ENCODE results near the gene PTPN23. TPM values are rescaled to one million over a fixed set of nuclear protein-coding genes. Genes with fewer than 3 reads are reported as not detected.

Gene PTPN23
- total RNA-seq, 1 donor from 2014 or later, result 71.4 TPM

GRCh38 chr3:47420511-47421484 is 40.0 kb downstream of the PTPN23 start:
- TF ChIP-seq CTCF (IDR thresholded peaks at IDR 0.05; ENCODE audit: unreplicated experiment), result peak; percentile 88
- no peaks in the 10 kb centered on the region for H3K9me3 Mint-ChIP-seq (ENCODE audit: low read depth)
- H3K36me3 Mint-ChIP-seq (ENCODE audit: insufficient read depth), result peaks cover 16% of the 10 kb centered on the region
- H3K4me3 Mint-ChIP-seq (ENCODE audit: low read depth), result no peak overlapping the region
- H3K27ac Mint-ChIP-seq, result peak overlapping the region; percentile 95
- no peaks in the 10 kb centered on the region for H3K27me3 Mint-ChIP-seq
- peak; percentile 82 for DNase-seq (ENCODE audit: low spot score, unreplicated experiment)
- H3K4me1 Mint-ChIP-seq (ENCODE audit: low read depth), result peaks cover 9% of the 10 kb centered on the region

GRCh38 chr3:47421741-47422649 is 41.2 kb downstream of the PTPN23 start:
- Mint-ChIP-seq H3K4me3 (ENCODE audit: low read depth) (no peak overlapping the region), H3K9me3 (ENCODE audit: low read depth) (no peaks in the 10 kb centered on the region), H3K27me3 (no peaks in the 10 kb centered on the region), H3K4me1 (ENCODE audit: low read depth) (peaks cover 9% of the 10 kb centered on the region), H3K27ac (no peak overlapping the region), H3K36me3 (ENCODE audit: insufficient read depth) (peaks cover 8% of the 10 kb centered on the region)
- peak; percentile 17 for TF ChIP-seq CTCF (IDR thresholded peaks at IDR 0.05; ENCODE audit: unreplicated experiment)
- DNase-seq (ENCODE audit: low spot score, unreplicated experiment), result no peak

- Mint-ChIP-seq H3K27ac (peak overlapping the region; percentile 65), H3K4me1 (ENCODE audit: low read depth) (peaks cover 9% of the 10 kb centered on the region), H3K36me3 (ENCODE audit: insufficient read depth) (peaks cover 8% of the 10 kb centered on the region), H3K27me3 (no peaks in the 10 kb centered on the region), H3K4me3 (ENCODE audit: low read depth) (no peak overlapping the region), H3K9me3 (ENCODE audit: low read depth) (no peaks in the 10 kb centered on the region)
- DNase-seq (ENCODE audit: low spot score, unreplicated experiment), result no peak
- TF ChIP-seq CTCF (IDR thresholded peaks at IDR 0.05; ENCODE audit: unreplicated experiment), result no peak
Observed at GRCh38 chr3:47422743-47423142, 41.9 kb downstream of the PTPN23 start.

- Mint-ChIP-seq H3K27ac (peak overlapping the region; percentile 62), H3K4me1 (ENCODE audit: low read depth) (peaks cover 9% of the 10 kb centered on the region), H3K9me3 (ENCODE audit: low read depth) (no peaks in the 10 kb centered on the region), H3K27me3 (no peaks in the 10 kb centered on the region), H3K4me3 (ENCODE audit: low read depth) (no peak overlapping the region), H3K36me3 (ENCODE audit: insufficient read depth) (peaks cover 8% of the 10 kb centered on the region)
- no peak for TF ChIP-seq CTCF (IDR thresholded peaks at IDR 0.05; ENCODE audit: unreplicated experiment)
- DNase-seq (ENCODE audit: low spot score, unreplicated experiment), result no peak
Observed at GRCh38 chr3:47423548-47424145, 42.8 kb downstream of the PTPN23 start.

Data from progenitor cell of endocrine pancreas (in vitro differentiated cells).